ENCODE data around the gene NPHP1. TPM values are rescaled to one million over a fixed set of nuclear protein-coding genes. Genes with fewer than 3 reads are reported as not detected.

The NPHP1 gene
- total RNA-seq, 2 donors from 2014 or later, result 7.1 to 9.2 TPM

- DNase-seq (ENCODE audit: low spot score), result no peak
- H3K27me3 ChIP-seq (replicated peaks; ENCODE audit: insufficient read depth), result no peaks in the 10 kb centered on the region
- TF ChIP-seq, protein P1, sequence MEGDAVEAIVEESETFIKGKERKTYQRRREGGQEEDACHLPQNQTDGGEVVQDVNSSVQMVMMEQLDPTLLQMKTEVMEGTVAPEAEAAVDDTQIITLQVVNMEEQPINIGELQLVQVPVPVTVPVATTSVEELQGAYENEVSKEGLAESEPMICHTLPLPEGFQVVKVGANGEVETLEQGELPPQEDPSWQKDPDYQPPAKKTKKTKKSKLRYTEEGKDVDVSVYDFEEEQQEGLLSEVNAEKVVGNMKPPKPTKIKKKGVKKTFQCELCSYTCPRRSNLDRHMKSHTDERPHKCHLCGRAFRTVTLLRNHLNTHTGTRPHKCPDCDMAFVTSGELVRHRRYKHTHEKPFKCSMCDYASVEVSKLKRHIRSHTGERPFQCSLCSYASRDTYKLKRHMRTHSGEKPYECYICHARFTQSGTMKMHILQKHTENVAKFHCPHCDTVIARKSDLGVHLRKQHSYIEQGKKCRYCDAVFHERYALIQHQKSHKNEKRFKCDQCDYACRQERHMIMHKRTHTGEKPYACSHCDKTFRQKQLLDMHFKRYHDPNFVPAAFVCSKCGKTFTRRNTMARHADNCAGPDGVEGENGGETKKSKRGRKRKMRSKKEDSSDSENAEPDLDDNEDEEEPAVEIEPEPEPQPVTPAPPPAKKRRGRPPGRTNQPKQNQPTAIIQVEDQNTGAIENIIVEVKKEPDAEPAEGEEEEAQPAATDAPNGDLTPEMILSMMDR (IDR thresholded peaks at IDR 0.05), result no peak
- peaks cover 0 to 18% of the 10 kb centered on the region in 2 donors for H3K4me1 ChIP-seq (ENCODE audit: control insufficient read depth in 1 of 2, low read depth in 2 of 2)
- H3K27ac ChIP-seq, result no peak overlapping the region
- no peaks in the 10 kb centered on the region for H3K36me3 ChIP-seq
- H3K4me3 ChIP-seq, result no peak overlapping the region
- no peak for ATAC-seq (ENCODE audit: insufficient number of reproducible peaks, low FRiP score, low read depth)
- no peaks in the 10 kb centered on the region for H3K9me3 ChIP-seq
These were observed 83.2 kb downstream of the NPHP1 start for GRCh38 chr2:110121592-110121991.

GRCh38 chr2:110121052-110121334, 83.8 kb downstream of the NPHP1 start:
- Histone ChIP-seq H3K27me3 (replicated peaks; ENCODE audit: insufficient read depth) (no peaks in the 10 kb centered on the region), H3K9me3 (no peaks in the 10 kb centered on the region), H3K27ac (no peak overlapping the region), H3K4me1 (ENCODE audit: control insufficient read depth in 1 of 2, low read depth in 2 of 2) (peaks cover 0 to 19% of the 10 kb centered on the region in 2 donors), H3K36me3 (no peaks in the 10 kb centered on the region), H3K4me3 (no peak overlapping the region)
- DNase-seq (ENCODE audit: low spot score) (no peak), ATAC-seq (ENCODE audit: insufficient number of reproducible peaks, low FRiP score, low read depth) (no peak)
- TF ChIP-seq, protein P1 (IDR thresholded peaks at IDR 0.05), result no peak

DNA sequence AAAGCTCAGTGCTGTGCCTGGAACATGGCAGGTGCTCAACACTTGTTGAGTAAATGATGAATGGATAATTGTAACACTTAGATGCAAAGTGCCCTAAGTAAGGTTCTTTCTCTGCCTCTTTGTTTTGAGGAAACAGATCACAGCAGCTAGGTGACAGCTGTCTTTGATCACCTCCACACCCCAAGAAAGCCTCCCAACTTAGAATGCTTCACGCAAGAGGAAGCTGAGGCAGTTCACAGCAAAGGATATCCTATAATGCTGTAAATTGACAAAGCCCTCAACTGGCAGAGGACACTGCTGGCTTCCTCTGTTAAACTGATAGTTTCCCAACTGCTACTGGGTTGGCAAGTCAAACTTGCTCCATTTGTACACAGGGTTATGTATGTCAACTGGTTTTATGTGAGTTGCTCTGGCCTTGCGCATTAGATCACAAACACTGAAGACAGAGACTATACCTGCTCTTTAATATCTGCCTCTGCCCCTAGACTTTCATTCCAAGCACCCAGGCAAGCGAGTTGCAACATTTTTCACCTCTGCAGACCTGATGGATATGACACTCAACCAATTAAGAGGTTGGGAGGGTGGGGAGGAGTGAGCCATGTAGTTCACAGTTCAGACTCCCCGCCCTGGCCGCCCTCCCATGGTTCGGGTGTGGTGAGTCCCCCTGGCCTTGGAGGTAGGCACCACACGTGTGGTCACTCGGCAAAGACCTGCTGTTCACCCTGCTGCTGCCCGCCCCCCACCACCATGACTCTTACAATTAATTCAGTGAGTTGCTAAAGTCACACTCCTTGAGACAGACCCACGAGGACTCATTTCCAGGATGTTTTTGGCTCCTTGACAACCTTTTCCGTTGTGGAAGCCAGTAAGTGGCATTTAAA, 84.4 kb downstream of the NPHP1 start:
- H3K27me3 ChIP-seq (replicated peaks; ENCODE audit: insufficient read depth), result no peaks in the 10 kb centered on the region
- H3K9me3 ChIP-seq, result no peaks in the 10 kb centered on the region
- H3K36me3 ChIP-seq, result no peaks in the 10 kb centered on the region
- H3K27ac ChIP-seq, result no peak overlapping the region
- H3K4me3 ChIP-seq, result no peak overlapping the region
- DNase-seq (ENCODE audit: low spot score) (no peak), ATAC-seq (ENCODE audit: insufficient number of reproducible peaks, low FRiP score, low read depth) (no peak)
- peaks cover 0 to 20% of the 10 kb centered on the region in 2 donors for H3K4me1 ChIP-seq (ENCODE audit: control insufficient read depth in 1 of 2, low read depth in 2 of 2)
- TF ChIP-seq, protein P1 (IDR thresholded peaks at IDR 0.05), result no peak

- Histone ChIP-seq H3K4me3 (peak overlapping the region; percentile 72), H3K36me3 (no peaks in the 10 kb centered on the region), H3K4me1 (ENCODE audit: control insufficient read depth in 1 of 2, low read depth in 2 of 2) (peaks cover 0 to 17% of the 10 kb centered on the region in 2 donors), H3K27ac (peak overlapping the region in 1 of 2 donors; percentile 38), H3K9me3 (no peaks in the 10 kb centered on the region), H3K27me3 (replicated peaks; ENCODE audit: insufficient read depth) (no peaks in the 10 kb centered on the region)
- TF ChIP-seq, protein P1 (IDR thresholded peaks at IDR 0.05), result peak; percentile 51
- no peak for DNase-seq (ENCODE audit: low spot score)
- ATAC-seq (ENCODE audit: insufficient number of reproducible peaks, low FRiP score, low read depth), result peak; percentile 81
These were observed 88.6 kb downstream of the NPHP1 start for GRCh38 chr2:110116033-110116710.

- peak within 1 kb of the TSS; percentile 72 for H3K4me3 ChIP-seq
- TF ChIP-seq, protein P1 (IDR thresholded peaks at IDR 0.05), result no peak
- DNase-seq (ENCODE audit: low spot score) (no peak), ATAC-seq (ENCODE audit: insufficient number of reproducible peaks, low FRiP score, low read depth) (peak; percentile 29)
- H3K36me3 ChIP-seq, result no peaks in the 10 kb centered on the region
- no peaks in the 10 kb centered on the region for H3K9me3 ChIP-seq
- H3K4me1 ChIP-seq (ENCODE audit: control insufficient read depth in 1 of 2, low read depth in 2 of 2), result peaks cover 0 to 17% of the 10 kb centered on the region in 2 donors
- no peaks in the 10 kb centered on the region for H3K27me3 ChIP-seq (replicated peaks; ENCODE audit: insufficient read depth)
- H3K27ac ChIP-seq, result peak within 1 kb of the TSS in 1 of 2 donors; percentile 38
These were observed 89.4 kb downstream of the NPHP1 start, which contains the start of gene MALL for GRCh38 chr2:110115291-110116032. Gene MALL (minus strand): TSS chr2:110115822. CDS start chr2:110115792, 30 bp downstream.

Data from thoracic aorta (tissue), 2 donors.